SU-DHL-6 (cell line): ENCODE measurements around the gene SLC1A3.

Experiments
- H2AFZ ChIP-seq: fragments of 200-600 bp; sonication (generic); 2 replicates; pipeline ENCODE4 v1.6.1; 2014; ENCODE audit warnings: low read depth, mild to moderate bottlenecking, moderate library complexity, mixed read lengths, antibody characterized with exemption, low read length; ENCODE audit not compliant: severe bottlenecking
- H3F3A ChIP-seq: fragments of 200-600 bp; shearing (Covaris generic); 2 replicates; pipeline ENCODE4 v1.6.0; 2016; ENCODE audit warnings: antibody characterized with exemption, mild to moderate bottlenecking; ENCODE audit not compliant: insufficient read depth
- H3K27ac ChIP-seq: fragments of 200-600 bp; sonication (generic); 2 replicates; pipeline ENCODE4 v1.5.1; 2016; ENCODE audit warnings: low read depth, mild to moderate bottlenecking, low read length, moderate library complexity, mixed read lengths
- H3K27me3 ChIP-seq: fragments of 200-600 bp; sonication (generic), shearing (Covaris generic); 2 replicates; pipeline ENCODE4 v1.6.0; 2014; ENCODE audit warnings: mild to moderate bottlenecking, low read length
- H3K36me3 ChIP-seq: fragments of 200-600 bp; sonication (generic); 2 replicates; pipeline ENCODE4 v1.6.1; 2014; ENCODE audit warnings: mild to moderate bottlenecking, low read length, mixed read lengths
- H3K4me2 ChIP-seq: fragments of 300-600, 200-600 bp; shearing (Covaris generic), sonication (generic); 2 replicates; pipeline ENCODE4 v1.6.0; 2014; ENCODE audit warnings: low read length, low read depth, mild to moderate bottlenecking; ENCODE audit not compliant: poor library complexity, severe bottlenecking
- H3K4me3 ChIP-seq: fragments of 200-600 bp; sonication (generic); 2 replicates; pipeline ENCODE4 v1.5.1; 2014; ENCODE audit warnings: antibody characterized with exemption, low read length, mild to moderate bottlenecking, mixed read lengths; ENCODE audit not compliant: insufficient read depth, poor library complexity, severe bottlenecking
- H3K79me2 ChIP-seq: fragments of 200-600 bp; sonication (generic); 2 replicates; pipeline ENCODE4 v1.6.1; 2014; ENCODE audit warnings: mild to moderate bottlenecking, low read length, moderate library complexity; ENCODE audit not compliant: insufficient read depth
- H3K9ac ChIP-seq: fragments of 200-600 bp; sonication (generic); 2 replicates; pipeline ENCODE4 v1.7.0; 2014; ENCODE audit warnings: mild to moderate bottlenecking, low read length
- H3K9me2 ChIP-seq: fragments of 200-600 bp; sonication (generic); replicated peaks from 2 replicates; pipeline ENCODE4 v1.6.1; 2014; ENCODE audit warnings: low read length; ENCODE audit not compliant: insufficient read depth
- H3K9me3 ChIP-seq: fragments of 200-600 bp; sonication (generic); 2 replicates; pipeline ENCODE4 v1.6.1; 2014; ENCODE audit warnings: low read length, mixed read lengths; ENCODE audit not compliant: insufficient read depth
- H4K20me1 ChIP-seq: fragments of 200-600 bp; sonication (generic); 2 replicates; pipeline ENCODE4 v1.6.1; 2014; ENCODE audit warnings: low read depth, mild to moderate bottlenecking, antibody characterized with exemption, low read length, moderate library complexity, mixed read lengths
- CTCF ChIP-seq: fragments of 200-600 bp; sonication (generic); IDR thresholded peaks from one replicate; pipeline ENCODE4 v1.5.1; 2017; ENCODE audit warnings: antibody characterized with exemption, mild to moderate bottlenecking, low read length, moderate library complexity; ENCODE audit not compliant: insufficient read depth, poor library complexity, severe bottlenecking
- EZH2phosphoT487 ChIP-seq: fragments of 200-600 bp; sonication (generic), shearing (Covaris generic); conservative IDR thresholded peaks from 2 replicates; pipeline ENCODE4 v1.6.1; 2018; ENCODE audit warnings: mild to moderate bottlenecking, antibody characterized with exemption, low read length, moderate library complexity, mixed read lengths

Gene SLC1A3

GRCh38 chr5:36613241-36613640 lies 6.8 kb downstream of the SLC1A3 start:
- Histone ChIP-seq H3K9me3 (no peaks in the 10 kb centered on the region), H3F3A (no peaks in the 10 kb centered on the region), H3K27me3 (no peaks in the 10 kb centered on the region), H3K9me2 (no peaks in the 10 kb centered on the region), H4K20me1 (no peaks in the 10 kb centered on the region), H2AFZ (no peak overlapping the region), H3K9ac (no peak overlapping the region), H3K4me3 (no peak overlapping the region), H3K36me3 (no peaks in the 10 kb centered on the region), H3K27ac (no peak overlapping the region), H3K4me2 (no peak overlapping the region), H3K79me2 (no peaks in the 10 kb centered on the region)
- no peak for TF ChIP-seq CTCF
- no peak for TF ChIP-seq EZH2phosphoT487

- no peaks in the 10 kb centered on the region for H3K9me2 ChIP-seq
- no peaks in the 10 kb centered on the region for H4K20me1 ChIP-seq
- no peaks in the 10 kb centered on the region for H3K79me2 ChIP-seq
- H3K9ac ChIP-seq: no peak overlapping the region
- H3K4me3 ChIP-seq: no peak overlapping the region
- H3K27ac ChIP-seq: no peak overlapping the region
- H3K4me2 ChIP-seq: no peak overlapping the region
- no peaks in the 10 kb centered on the region for H3K9me3 ChIP-seq
- TF ChIP-seq EZH2phosphoT487: no peak
- H3F3A ChIP-seq: no peaks in the 10 kb centered on the region
- no peaks in the 10 kb centered on the region for H3K27me3 ChIP-seq
- no peak overlapping the region for H2AFZ ChIP-seq
- no peaks in the 10 kb centered on the region for H3K36me3 ChIP-seq
Observed at GRCh38 chr5:36613771-36614656, 7.6 kb downstream of the SLC1A3 start.

- no peak overlapping the region for H3K9ac ChIP-seq
- no peaks in the 10 kb centered on the region for H3F3A ChIP-seq
- H3K9me3 ChIP-seq: no peaks in the 10 kb centered on the region
- no peaks in the 10 kb centered on the region for H3K79me2 ChIP-seq
- no peak overlapping the region for H3K27ac ChIP-seq
- no peaks in the 10 kb centered on the region for H4K20me1 ChIP-seq
- no peak overlapping the region for H2AFZ ChIP-seq
- no peaks in the 10 kb centered on the region for H3K36me3 ChIP-seq
- no peak overlapping the region for H3K4me3 ChIP-seq
- TF ChIP-seq EZH2phosphoT487: no peak
- no peak for TF ChIP-seq CTCF
- H3K9me2 ChIP-seq: no peaks in the 10 kb centered on the region
- H3K27me3 ChIP-seq: no peaks in the 10 kb centered on the region
- H3K4me2 ChIP-seq: no peak overlapping the region
Observed at GRCh38 chr5:36614657-36615308, 8.4 kb downstream of the SLC1A3 start.
